Right atrium auricular region (tissue), 2 donors: ENCODE data around the gene HOXA9. TPM values are rescaled to one million over a fixed set of nuclear protein-coding genes. Genes with fewer than 3 reads are reported as not detected.

ENCODE experiments used
- DNase-seq: peaks from one replicate; pipeline ENCODE4 v3.0.0-alpha.2; 2019; ENCODE audit warnings: low spot score
- H3K27ac ChIP-seq, 2 donors: fragments of 200-600 bp; sonication (generic); 1 replicate in 1 of 2; 2 replicates in 1 of 2; pipeline ENCODE4 v1.5.1; 2016 to 2019
- H3K27me3 ChIP-seq, 2 donors: fragments of 200-600 bp; sonication (generic); one replicate each; pipeline versions ENCODE4 v1.5.1 to v1.6.0; 2017 to 2019
- H3K36me3 ChIP-seq: fragments of 200-600 bp; sonication (generic); one replicate; pipeline ENCODE4 v1.5.1; 2016
- H3K4me1 ChIP-seq, 2 donors: fragments of 200-600 bp; sonication (generic); one replicate each; pipeline versions ENCODE4 v1.5.1 to v1.6.0; 2017 to 2019
- H3K4me3 ChIP-seq, 2 donors: fragments of 200-600 bp; sonication (generic); 1 replicate in 1 of 2; 2 replicates in 1 of 2; pipeline ENCODE4 v1.5.1; 2017 to 2019; ENCODE audit warnings: mild to moderate bottlenecking in 1 of 2, moderate library complexity in 1 of 2
- H3K9me3 ChIP-seq, 2 donors: fragments of 200-600 bp; sonication (generic); one replicate each; pipeline ENCODE4 v1.5.1; 2019
- CTCF ChIP-seq, 2 donors: fragments of 200-600 bp; sonication (generic); IDR thresholded peaks; one replicate each; pipeline ENCODE4 v1.5.1; 2019; ENCODE audit warnings: antibody characterized with exemption in 2 of 2
- total RNA-seq, 2 donors: library from RNA; depleted of rRNA; stranded (reverse); fragments of >200 nt; gene quantifications; one replicate each; pipeline ENCODE4 v1.1.0, GENCODE V29; 2016

Gene HOXA9
- total RNA-seq, 2 donors from 2014 or later, result not detected

DNA sequence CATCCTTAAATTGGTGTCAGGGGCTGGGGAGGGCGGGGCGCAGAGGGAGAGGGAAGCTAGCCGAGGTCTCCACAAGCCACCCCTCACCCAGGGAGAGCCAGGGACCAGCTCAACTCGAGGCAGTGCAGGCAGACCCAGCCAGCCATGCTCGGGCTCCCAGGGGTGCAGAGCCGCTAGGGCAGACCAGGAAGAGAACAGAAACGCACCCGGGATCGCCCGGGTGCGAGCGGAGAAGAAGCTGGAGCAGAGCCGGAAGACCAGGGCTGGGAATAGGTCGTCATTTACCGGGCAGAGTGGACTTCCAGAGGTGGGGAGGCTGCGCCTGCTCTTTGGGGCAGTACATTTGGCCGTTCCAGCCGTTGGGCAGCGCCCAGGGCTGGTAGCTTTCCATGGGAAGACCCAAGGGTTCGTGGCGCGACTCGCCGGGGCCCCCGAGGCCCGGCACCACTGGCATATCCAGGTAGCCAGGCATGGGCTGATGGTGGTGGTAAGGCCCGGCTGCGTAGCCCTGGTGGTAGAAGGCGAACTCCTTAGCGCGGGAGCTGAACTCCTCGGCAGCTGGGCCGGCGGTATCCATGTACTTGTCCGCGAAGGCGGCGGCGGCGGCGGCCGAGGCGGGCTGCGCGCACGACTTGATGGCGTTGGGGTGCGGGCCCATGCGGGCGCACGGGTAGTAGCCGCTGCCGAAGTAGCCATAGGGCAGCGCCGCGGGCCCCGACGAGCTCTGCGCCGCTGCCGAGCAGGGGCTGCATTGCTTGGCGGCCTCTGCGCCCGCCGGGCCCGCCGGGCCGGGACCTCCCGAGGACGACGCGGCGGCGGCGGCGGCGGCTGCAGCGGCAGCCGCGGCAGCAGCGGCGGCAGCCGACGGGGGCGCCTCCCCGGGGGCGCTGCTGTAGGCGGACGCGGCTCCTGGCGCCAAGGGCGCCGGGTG, 33.8 kb upstream of the HOXA9 start:
- H3K4me1 ChIP-seq, result peaks cover 0 to 22% of the 10 kb centered on the region in 2 donors
- H3K27ac ChIP-seq, result no peak overlapping the region
- no peak for TF ChIP-seq CTCF (IDR thresholded peaks at IDR 0.05)
- H3K9me3 ChIP-seq, result no peaks in the 10 kb centered on the region
- H3K4me3 ChIP-seq, result peak overlapping the region in 1 of 2 donors; percentile 18
- no peaks in the 10 kb centered on the region for H3K36me3 ChIP-seq
- no peak for DNase-seq
- peaks cover 76 to 77% of the 10 kb centered on the region in 2 donors for H3K27me3 ChIP-seq

DNA sequence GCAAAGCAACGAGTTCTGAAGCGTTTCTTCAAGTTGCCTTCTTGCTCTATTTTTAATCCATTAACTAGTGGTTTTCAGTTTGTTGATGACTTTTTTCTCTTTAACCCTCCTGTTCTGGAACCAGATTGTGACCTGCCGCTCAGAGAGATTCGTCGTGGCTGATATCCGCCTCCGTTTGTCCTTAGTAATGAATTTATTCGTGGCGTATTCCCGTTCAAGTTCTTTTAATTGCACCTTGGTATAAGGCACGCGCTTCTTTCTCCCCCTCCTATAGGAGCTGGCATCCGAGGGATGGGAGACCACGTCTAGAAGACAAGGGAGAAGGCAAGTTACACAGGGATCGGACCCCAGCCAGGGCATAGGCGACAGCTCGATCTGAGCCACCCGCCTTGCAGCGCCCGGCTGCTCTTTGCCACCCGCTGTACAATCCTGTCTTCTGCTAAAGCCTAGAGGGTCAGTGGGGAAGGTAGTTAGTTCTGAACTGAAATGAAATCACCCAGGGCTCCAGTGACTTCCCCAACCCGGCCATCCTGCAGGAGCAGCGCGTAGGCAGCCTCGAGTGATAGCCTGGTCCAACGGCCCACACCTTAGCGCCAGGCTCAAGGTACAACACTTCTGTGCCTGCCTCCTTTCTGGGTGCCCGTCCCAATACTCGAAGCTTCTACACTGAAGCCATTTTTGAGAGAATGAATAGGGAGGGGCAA, 33.0 kb upstream of the HOXA9 start:
- TF ChIP-seq CTCF (IDR thresholded peaks at IDR 0.05), result no peak
- H3K27ac ChIP-seq, result no peak overlapping the region
- DNase-seq, result no peak
- H3K4me3 ChIP-seq, result no peak overlapping the region
- no peaks in the 10 kb centered on the region for H3K9me3 ChIP-seq
- H3K27me3 ChIP-seq, result peaks cover 76 to 77% of the 10 kb centered on the region in 2 donors
- peaks cover 0 to 25% of the 10 kb centered on the region in 2 donors for H3K4me1 ChIP-seq
- no peaks in the 10 kb centered on the region for H3K36me3 ChIP-seq

DNA sequence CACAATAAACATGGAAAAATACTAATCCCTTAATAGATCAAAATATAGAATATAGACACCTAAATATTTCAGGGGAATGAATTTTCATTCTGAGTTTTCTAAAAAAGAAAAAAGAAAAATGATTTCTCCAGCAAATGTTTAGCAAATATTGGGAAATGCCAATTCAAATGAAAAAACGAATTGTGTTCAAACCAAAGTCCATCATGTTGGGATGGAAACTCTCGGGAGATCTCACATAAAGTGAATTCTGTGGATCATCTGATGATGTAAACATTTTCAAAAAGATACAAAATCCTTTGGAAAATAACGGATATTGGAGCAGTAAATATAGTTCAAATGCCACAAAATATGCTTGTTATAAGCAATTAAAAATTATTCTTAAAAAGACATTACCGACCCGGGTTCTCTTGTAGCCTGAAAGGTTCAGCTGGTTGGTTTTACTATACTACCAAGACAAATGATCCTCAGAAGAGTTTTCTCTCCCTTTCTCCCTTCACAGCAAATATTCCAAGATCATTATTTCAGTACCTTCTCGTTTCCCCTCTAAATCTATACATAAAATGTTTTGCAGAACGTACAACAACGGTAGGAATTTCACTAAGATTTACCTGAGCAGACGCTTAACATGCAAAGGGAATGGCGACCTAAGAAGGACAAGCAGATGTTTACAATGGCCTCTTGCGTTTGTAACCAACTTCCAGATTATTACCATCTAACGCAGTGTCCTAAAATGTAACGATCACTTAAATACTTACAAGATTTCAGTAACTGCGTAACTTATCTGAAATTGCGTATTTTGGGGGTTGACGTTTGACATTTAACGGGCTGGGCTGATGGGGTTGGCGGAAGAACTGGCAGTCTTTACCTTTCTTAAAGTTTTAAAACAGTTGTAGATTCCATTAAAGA, 32.1 kb upstream of the HOXA9 start:
- Histone ChIP-seq H3K4me3 (no peak overlapping the region), H3K27ac (no peak overlapping the region), H3K4me1 (peaks cover 0 to 34% of the 10 kb centered on the region in 2 donors), H3K36me3 (no peaks in the 10 kb centered on the region), H3K9me3 (no peaks in the 10 kb centered on the region), H3K27me3 (peaks cover 75 to 79% of the 10 kb centered on the region in 2 donors)
- no peak for TF ChIP-seq CTCF (IDR thresholded peaks at IDR 0.05)
- DNase-seq, result no peak

- DNase-seq, result peak; percentile 91
- H3K4me3 ChIP-seq, result no peak overlapping the region
- H3K27me3 ChIP-seq, result peaks cover 73 to 79% of the 10 kb centered on the region in 2 donors
- no peaks in the 10 kb centered on the region for H3K36me3 ChIP-seq
- peak; percentile 74 to 78 for TF ChIP-seq CTCF (IDR thresholded peaks at IDR 0.05)
- H3K9me3 ChIP-seq, result no peaks in the 10 kb centered on the region
- H3K27ac ChIP-seq, result no peak overlapping the region
- H3K4me1 ChIP-seq, result peaks cover 0 to 40% of the 10 kb centered on the region in 2 donors
Measured at GRCh38 chr7:27196287-27196767, 31.0 kb upstream of the HOXA9 start.

DNA sequence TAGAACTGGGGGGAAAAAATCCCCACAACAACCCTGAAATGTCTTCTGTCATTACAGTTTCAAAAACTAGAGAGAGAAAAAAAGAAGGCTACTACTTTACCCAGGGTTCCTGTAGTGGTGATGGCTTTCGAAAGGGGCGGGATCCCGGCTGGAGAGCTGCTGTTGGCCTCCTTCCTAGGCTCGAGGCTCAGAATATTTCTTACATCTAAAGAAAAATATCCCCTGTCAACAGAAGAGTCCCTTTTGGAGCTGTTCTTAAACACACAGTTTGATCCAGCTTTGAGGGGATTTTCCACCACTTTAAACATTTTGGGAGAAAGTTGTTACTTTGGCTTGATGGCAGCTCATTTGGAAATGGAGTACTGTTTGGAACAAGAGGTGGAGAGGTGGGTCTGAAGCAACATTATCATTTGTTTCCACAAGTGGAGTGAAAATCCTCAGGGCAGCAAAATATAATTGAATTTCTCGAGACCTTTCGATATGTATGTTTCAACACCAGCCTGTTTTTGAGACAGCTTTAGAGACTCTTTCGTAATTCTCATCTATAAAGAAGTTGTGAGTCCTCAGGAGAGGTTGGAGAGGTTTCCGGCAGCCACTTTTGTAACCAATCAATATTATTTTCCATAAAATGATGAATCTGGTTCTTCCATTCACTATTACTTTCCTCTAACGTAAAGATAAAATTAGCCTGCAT, 29.5 kb upstream of the HOXA9 start:
- Histone ChIP-seq H3K27ac (no peak overlapping the region), H3K27me3 (peaks cover 73 to 85% of the 10 kb centered on the region in 2 donors), H3K4me1 (peaks cover 0 to 28% of the 10 kb centered on the region in 2 donors), H3K9me3 (no peaks in the 10 kb centered on the region), H3K36me3 (no peaks in the 10 kb centered on the region), H3K4me3 (no peak overlapping the region)
- no peak for TF ChIP-seq CTCF (IDR thresholded peaks at IDR 0.05)
- DNase-seq, result no peak
